Epithelial cell of esophagus (primary cell): ENCODE data around the gene SCG2.

ENCODE experiments used
- DNase-seq: peaks from one replicate; pipeline ENCODE4 v3.0.0; 2010; ENCODE audit warnings: low read depth
- H3K4me3 ChIP-seq: 2 replicates; pipeline ENCODE4 v1.5.1; 2011; ENCODE audit warnings: mild to moderate bottlenecking, low read length, control low read depth
- CTCF ChIP-seq: IDR thresholded peaks from 2 replicates; pipeline ENCODE4 v1.5.1; 2011; ENCODE audit warnings: low read depth, mild to moderate bottlenecking, low read length, control low read depth, inconsistent platforms; ENCODE audit not compliant: insufficient read depth; ENCODE audit errors: missing control alignments

The SCG2 gene

GRCh38 chr2:223625652-223626051, 23.5 kb upstream of the SCG2 start:
- TF ChIP-seq CTCF, result no peak
- H3K4me3 ChIP-seq, result no peak overlapping the region
- DNase-seq, result no peak

GRCh38 chr2:223621901-223622300, 19.7 kb upstream of the SCG2 start:
- no peak for DNase-seq
- no peak overlapping the region for H3K4me3 ChIP-seq
- no peak for TF ChIP-seq CTCF

GRCh38 chr2:223619486-223620129, 17.4 kb upstream of the SCG2 start:
- no peak overlapping the region for H3K4me3 ChIP-seq
- no peak for TF ChIP-seq CTCF
- DNase-seq, result peak; percentile 61

- DNase-seq, result no peak
- TF ChIP-seq CTCF, result no peak
- H3K4me3 ChIP-seq, result no peak overlapping the region
Observed at GRCh38 chr2:223618172-223619035, 16.2 kb upstream of the SCG2 start.

- no peak for TF ChIP-seq CTCF
Observed at GRCh38 chr2:223614534-223614933, 12.4 kb upstream of the SCG2 start.

GRCh38 chr2:223613017-223613950, 11.1 kb upstream of the SCG2 start:
- DNase-seq, result peak; percentile 98
- H3K4me3 ChIP-seq, result no peak overlapping the region
- TF ChIP-seq CTCF, result no peak

More at GRCh38 chr2:223614534-223614933, 12.4 kb upstream of the SCG2 start:
- DNase-seq, result no peak
- H3K4me3 ChIP-seq, result no peak overlapping the region
